H1 (cell line): ENCODE results near the gene UNC13C. TPM values are rescaled to one million over a fixed set of nuclear protein-coding genes. Genes with fewer than 3 reads are reported as not detected.

ENCODE experiments used
- CTCF ChIA-PET: fragments of 300-600 bp; sonication (Branson Sonifier 250); formaldehyde crosslinking; loops from one replicate; lab custom pipeline; 2021; ENCODE audit not compliant: partially characterized antibody; lab: Charles Lee
- POLR2A ChIA-PET: fragments of 300-600 bp; sonication (Branson Sonifier 250); formaldehyde crosslinking; loops from one replicate; lab custom pipeline; 2021; ENCODE audit warnings: inconsistent platforms; ENCODE audit not compliant: partially characterized antibody; lab: Charles Lee
- DNase-seq, 2 experiments: peaks; one replicate each; pipeline versions ENCODE4 v3.0.0 to v3.0.0-alpha.2; 2010 to 2022; ENCODE audit warnings: low spot score in 2 of 2, low read depth in 1 of 2, mixed read lengths in 1 of 2
- FAIRE-seq: peaks from 2 replicates; lab custom pipeline; 2011; peaks lifted over from hg19 to GRCh38; lab: Jason Lieb, UNC
- H2AFZ ChIP-seq: 2 replicates; pipeline ENCODE4 v1.8.1; 2012; ENCODE audit warnings: low read length, inconsistent platforms
- H2AK5ac ChIP-seq: 2 replicates; pipeline ENCODE4 v1.6.1; 2013; ENCODE audit warnings: low read depth, low read length
- H2BK120ac ChIP-seq: replicated peaks from 2 replicates; pipeline ENCODE3; 2013; ENCODE audit warnings: low read depth, low read length, inconsistent platforms
- H2BK12ac ChIP-seq: 2 replicates; pipeline ENCODE4 v1.6.1; 2013; ENCODE audit warnings: low read depth, low read length
- H2BK15ac ChIP-seq: 2 replicates; pipeline ENCODE4 v1.6.1; 2013; ENCODE audit warnings: low read length
- H2BK20ac ChIP-seq: 2 replicates; pipeline ENCODE4 v1.6.1; 2013; ENCODE audit warnings: low read length
- H2BK5ac ChIP-seq: 2 replicates; pipeline ENCODE4 v1.6.1; 2013; ENCODE audit warnings: low read depth, low read length
- H3K14ac ChIP-seq: 2 replicates; pipeline ENCODE4 v1.6.1; 2013; ENCODE audit warnings: inconsistent platforms; ENCODE audit not compliant: insufficient read length
- H3K18ac ChIP-seq: 2 replicates; pipeline ENCODE4 v1.6.1; 2013; ENCODE audit warnings: low read length; ENCODE audit errors: extremely low read depth
- H3K23ac ChIP-seq: 2 replicates; pipeline ENCODE4 v1.6.1; 2013; ENCODE audit warnings: inconsistent platforms; ENCODE audit not compliant: insufficient read length
- H3K23me2 ChIP-seq: 2 replicates; pipeline ENCODE4 v1.6.1; 2013; ENCODE audit warnings: low read depth, low read length
- H3K27ac ChIP-seq: 2 replicates; pipeline ENCODE4 v1.6.1; 2011; ENCODE audit warnings: low read depth, low read length, inconsistent platforms
- H3K27me3 ChIP-seq, 4 experiments: replicated peaks in 1 of 4; 1 replicate in 1 of 4; 2 replicates in 3 of 4; pipeline versions ENCODE4 v1.6.1 to v1.8.1; 2011 to 2013; ENCODE audit warnings: low read length in 3 of 4, mild to moderate bottlenecking in 3 of 4, inconsistent platforms in 2 of 4, mixed read lengths in 2 of 4, moderate library complexity in 1 of 4; ENCODE audit not compliant: control insufficient read depth in 3 of 4, insufficient read depth in 3 of 4; ENCODE audit errors: extremely low read depth in 1 of 4
- H3K36me3 ChIP-seq, 4 experiments: 2 replicates each; pipeline versions ENCODE4 v1.6.1 to v1.8.1; 2011 to 2013; ENCODE audit warnings: mild to moderate bottlenecking in 4 of 4, low read length in 3 of 4, moderate library complexity in 2 of 4, control low read depth in 1 of 4, inconsistent platforms in 1 of 4; ENCODE audit not compliant: insufficient read depth in 4 of 4, control insufficient read depth in 2 of 4
- H3K4ac ChIP-seq: replicated peaks from 2 replicates; pipeline ENCODE3; 2013; ENCODE audit warnings: low read length, low read depth, mixed read lengths, inconsistent platforms; ENCODE audit not compliant: insufficient read length
- H3K4me1 ChIP-seq, 4 experiments: replicated peaks in 1 of 4; 1 replicate in 1 of 4; 2 replicates in 3 of 4; pipeline versions ENCODE4 v1.6.1 to v1.8.1; 2011 to 2013; ENCODE audit warnings: low read length in 3 of 4, inconsistent platforms in 2 of 4, mixed read lengths in 1 of 4; ENCODE audit not compliant: insufficient read depth in 4 of 4, control insufficient read depth in 3 of 4
- H3K4me2 ChIP-seq, 2 experiments: 2 replicates each; pipeline versions ENCODE4 v1.6.1 to v1.8.1; 2011 to 2013; ENCODE audit warnings: low read depth in 2 of 2, low read length in 2 of 2, control low read depth in 1 of 2, inconsistent platforms in 1 of 2, mild to moderate bottlenecking in 1 of 2; ENCODE audit not compliant: insufficient read depth in 1 of 2
- H3K4me3 ChIP-seq, 4 experiments: fragments of 200-600, 300-600 bp in 1 of 4; sonication (generic), shearing (Covaris generic), sonication (Bioruptor Twin) in 1 of 4; 2 replicates each; pipeline versions ENCODE4 v1.5.1 to v1.8.1; 2011 to 2016; ENCODE audit warnings: low read length in 4 of 4, low read depth in 3 of 4, control low read depth in 2 of 4, inconsistent platforms in 2 of 4, mild to moderate bottlenecking in 2 of 4, mixed read lengths in 1 of 4, moderate library complexity in 1 of 4; ENCODE audit not compliant: insufficient read depth in 2 of 4; ENCODE audit errors: extremely low read depth in 1 of 4
- H3K56ac ChIP-seq: replicated peaks from 2 replicates; pipeline ENCODE3; 2013; ENCODE audit warnings: low read depth, mild to moderate bottlenecking, mixed read lengths, low read length, inconsistent platforms; ENCODE audit not compliant: insufficient read length
- H3K79me1 ChIP-seq: 2 replicates; pipeline ENCODE4 v1.6.1; 2013; ENCODE audit warnings: low read depth, low read length, control low read depth
- H3K79me2 ChIP-seq, 2 experiments: 2 replicates each; pipeline versions ENCODE4 v1.6.1 to v1.8.1; 2012 to 2013; ENCODE audit warnings: low read length in 2 of 2, mild to moderate bottlenecking in 2 of 2, inconsistent platforms in 1 of 2; ENCODE audit not compliant: insufficient read depth in 2 of 2, control insufficient read depth in 1 of 2
- H3K9ac ChIP-seq, 4 experiments: replicated peaks in 1 of 4; 1 replicate in 1 of 4; 2 replicates in 3 of 4; pipeline versions ENCODE4 v1.6.1 to v1.8.1; 2011 to 2013; ENCODE audit warnings: low read depth in 3 of 4, low read length in 3 of 4, control low read depth in 2 of 4, mild to moderate bottlenecking in 2 of 4, moderate library complexity in 2 of 4, inconsistent platforms in 1 of 4; ENCODE audit errors: extremely low read depth in 1 of 4
- H3K9me3 ChIP-seq, 2 experiments: 2 replicates each; pipeline versions ENCODE4 v1.6.1 to v1.8.1; 2012 to 2013; ENCODE audit warnings: mild to moderate bottlenecking in 2 of 2, moderate library complexity in 2 of 2, control low read depth in 1 of 2, inconsistent platforms in 1 of 2, low read depth in 1 of 2, low read length in 1 of 2, mixed read lengths in 1 of 2; ENCODE audit not compliant: insufficient read depth in 2 of 2
- H4K20me1 ChIP-seq, 2 experiments: replicated peaks in 1 of 2; 2 replicates each; pipeline versions ENCODE3 to v1.8.1; 2011 to 2013; ENCODE audit warnings: inconsistent platforms in 2 of 2, low read length in 2 of 2, mild to moderate bottlenecking in 1 of 2; ENCODE audit not compliant: insufficient read depth in 2 of 2, control insufficient read depth in 1 of 2
- H4K5ac ChIP-seq: 2 replicates; pipeline ENCODE4 v1.6.1; 2013; ENCODE audit warnings: low read length, low read depth, mixed read lengths, inconsistent platforms; ENCODE audit not compliant: insufficient read length
- H4K8ac ChIP-seq: 2 replicates; pipeline ENCODE4 v1.8.0; 2013; ENCODE audit warnings: mild to moderate bottlenecking, moderate library complexity, low read length, inconsistent platforms; ENCODE audit not compliant: insufficient read depth; ENCODE audit errors: extremely low read depth
- H4K91ac ChIP-seq: replicated peaks from 2 replicates; pipeline ENCODE3; 2013; ENCODE audit warnings: low read length, mixed read lengths, inconsistent platforms; ENCODE audit not compliant: insufficient read length
- SUZ12 ChIP-seq: fragments of 200-600 bp; sonication (generic); IDR thresholded peaks from 2 replicates; pipeline ENCODE4 v1.6.1; 2012; ENCODE audit warnings: mild to moderate bottlenecking, inconsistent platforms, low read length, moderate library complexity, mixed read lengths
- WGBS, 2 experiments: shearing (Covaris generic) in 1 of 2; methylation state at CpG; one replicate each; pipeline versions ENCODE4 v1.1.6 to v1.1.7; 2013 to 2015; ENCODE audit warnings: low lambda C conversion rate in 2 of 2, mixed read lengths in 2 of 2, inconsistent platforms in 1 of 2, low coverage in 1 of 2, missing lambda C conversion rate in 1 of 2; ENCODE audit not compliant: insufficient replicate concordance in 2 of 2, insufficient coverage in 1 of 2, insufficient read length in 1 of 2; ENCODE audit errors: extremely low coverage in 1 of 2, missing lambda C conversion rate in 1 of 2; 5-methylcytosine and 5-hydroxymethylcytosine counted together
- polyA plus RNA-seq, 7 experiments: library from polyadenylated mRNA; depleted of rRNA in 3 of 7; stranded (reverse) in 5 of 7; unstranded in 2 of 7; fragments of >200 nt in 5 of 7; fragments of 200-250 nt in 2 of 7; gene quantifications; 1 replicate in 5 of 7; 2 replicates in 1 of 7; 4 replicates in 1 of 7; pipeline versions ENCODE4 v1.2.1 to v1.2.3, GENCODE V29; 2011 to 2013; ENCODE audit warnings: missing spikeins in 2 of 7, mixed read lengths in 2 of 7
- total RNA-seq: library from RNA; stranded (reverse); fragmentation: NEBNext Ultra II Directional; extraction: Animal tissue kit (Norgen Biotek cat#: 25700); gene quantifications from 2 replicates; pipeline ENCODE4 v1.2.1, GENCODE V29; 2021

UNC13C gene
- total and polyA plus RNA-seq, 2 of the 8 experiments (the other 6 are each of a cell fraction or from before 2014, with no cell fraction given) = 0.02 to 0.13 TPM

DNA sequence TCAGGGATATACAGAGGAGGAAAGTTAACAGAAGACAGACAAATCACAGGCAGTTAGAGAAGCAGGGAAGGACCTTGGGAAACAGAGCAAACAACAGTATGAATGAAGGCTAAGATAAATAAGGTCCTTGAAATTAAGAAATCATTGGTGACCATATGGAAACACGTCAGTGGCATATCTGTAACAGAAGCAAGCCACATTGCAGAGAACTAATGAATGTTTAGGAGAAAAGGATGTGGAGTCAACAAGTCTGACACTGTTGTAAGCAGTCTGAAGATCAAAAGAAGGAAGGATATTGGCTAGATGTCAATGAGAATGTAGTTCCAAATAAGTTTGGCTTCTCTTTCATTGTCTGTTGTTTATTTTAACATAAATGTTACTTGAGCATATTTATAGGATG, 542.4 kb downstream of the UNC13C start:
- WGBS, 2 experiments = 91% methylated on average over 1 of the region's 1 CpG; no CpG with 5 or more reads in 1 of the 2 experiments
- no peak for FAIRE-seq

More for the DNA sequence above, 542.4 kb downstream of the UNC13C start:
- no peaks in the 10 kb centered on the region for H3K9me3 ChIP-seq
- H3K56ac ChIP-seq = no peak overlapping the region
- H3K27me3 ChIP-seq = peaks cover 0 to 1% (median 0%) of the 10 kb centered on the region in 4 experiments; a peak in 1 of 7 replicates
- H3K79me1 ChIP-seq = no peaks in the 10 kb centered on the region
- no peak overlapping the region for H4K91ac ChIP-seq
- H3K79me2 ChIP-seq = no peaks in the 10 kb centered on the region
- H3K36me3 ChIP-seq = no peaks in the 10 kb centered on the region
- no peaks in the 10 kb centered on the region for H3K23me2 ChIP-seq
- no peak overlapping the region for H3K4me3 ChIP-seq
- no peak overlapping the region for H2AK5ac ChIP-seq
- no peak overlapping the region for H2AFZ ChIP-seq
- H3K14ac ChIP-seq = no peak overlapping the region
- CTCF ChIA-PET = no interaction called here
- H3K4me2 ChIP-seq = no peak overlapping the region
- H4K5ac ChIP-seq = no peak overlapping the region
- no peak overlapping the region for H2BK12ac ChIP-seq
- no peak overlapping the region for H3K27ac ChIP-seq
- POLR2A ChIA-PET = no interaction called here
- no peaks in the 10 kb centered on the region for H4K20me1 ChIP-seq
- no peak for DNase-seq
- no peak overlapping the region for H2BK15ac ChIP-seq
- no peak for TF ChIP-seq SUZ12
- no peak overlapping the region for H3K18ac ChIP-seq
- H3K23ac ChIP-seq = no peak overlapping the region
- no peaks in the 10 kb centered on the region; a peak in 1 of 7 replicates for H3K4me1 ChIP-seq
- no peak overlapping the region for H3K9ac ChIP-seq
- no peak overlapping the region for H2BK20ac ChIP-seq
- no peak overlapping the region for H4K8ac ChIP-seq
- no peak overlapping the region for H2BK120ac ChIP-seq
- no peak overlapping the region for H3K4ac ChIP-seq
- no peak overlapping the region for H2BK5ac ChIP-seq
